A673 (cell line): ENCODE results near the gene FAM81A.

Experiments used
- EZH2 ChIP-seq: fragments of 200-600 bp; sonication (generic); IDR thresholded peaks from 2 replicates; pipeline ENCODE4 v1.6.1; 2017; ENCODE audit warnings: borderline replicate concordance, low read depth, mild to moderate bottlenecking, mixed read lengths, antibody characterized with exemption, low read length; ENCODE audit not compliant: poor library complexity, severe bottlenecking
- TF ChIP-seq, protein P1 (sequence below): fragments of 300-800, 200-600 bp; sonication (generic); conservative IDR thresholded peaks from 2 replicates; pipeline ENCODE4 v1.5.1; 2017; ENCODE audit warnings: low read depth, mild to moderate bottlenecking, antibody characterized with exemption, low read length, moderate library complexity, mixed read lengths

DNA sequence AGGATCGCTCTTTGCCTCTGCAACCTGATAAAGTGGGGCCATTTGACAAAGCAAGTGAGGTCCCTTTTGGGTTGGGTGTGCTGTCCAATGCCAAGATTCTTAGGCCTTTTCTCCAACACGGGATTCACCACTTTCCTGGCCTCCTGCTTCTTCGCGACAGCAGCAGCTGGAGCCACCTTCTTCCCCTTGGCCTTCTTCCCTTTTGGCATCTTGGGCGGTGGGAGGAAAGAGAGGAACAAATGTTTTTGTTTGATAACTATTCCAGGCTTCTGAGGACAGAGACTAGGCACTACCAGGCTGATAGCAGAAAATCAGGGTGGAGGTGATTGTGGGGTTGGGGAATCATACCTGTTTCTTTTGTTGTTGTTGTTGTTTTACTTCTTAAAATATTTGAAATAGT, 30.0 kb upstream of the FAM81A start:
- TF ChIP-seq, protein P1, sequence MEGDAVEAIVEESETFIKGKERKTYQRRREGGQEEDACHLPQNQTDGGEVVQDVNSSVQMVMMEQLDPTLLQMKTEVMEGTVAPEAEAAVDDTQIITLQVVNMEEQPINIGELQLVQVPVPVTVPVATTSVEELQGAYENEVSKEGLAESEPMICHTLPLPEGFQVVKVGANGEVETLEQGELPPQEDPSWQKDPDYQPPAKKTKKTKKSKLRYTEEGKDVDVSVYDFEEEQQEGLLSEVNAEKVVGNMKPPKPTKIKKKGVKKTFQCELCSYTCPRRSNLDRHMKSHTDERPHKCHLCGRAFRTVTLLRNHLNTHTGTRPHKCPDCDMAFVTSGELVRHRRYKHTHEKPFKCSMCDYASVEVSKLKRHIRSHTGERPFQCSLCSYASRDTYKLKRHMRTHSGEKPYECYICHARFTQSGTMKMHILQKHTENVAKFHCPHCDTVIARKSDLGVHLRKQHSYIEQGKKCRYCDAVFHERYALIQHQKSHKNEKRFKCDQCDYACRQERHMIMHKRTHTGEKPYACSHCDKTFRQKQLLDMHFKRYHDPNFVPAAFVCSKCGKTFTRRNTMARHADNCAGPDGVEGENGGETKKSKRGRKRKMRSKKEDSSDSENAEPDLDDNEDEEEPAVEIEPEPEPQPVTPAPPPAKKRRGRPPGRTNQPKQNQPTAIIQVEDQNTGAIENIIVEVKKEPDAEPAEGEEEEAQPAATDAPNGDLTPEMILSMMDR, result no peak
- TF ChIP-seq EZH2, result no peak
